Stromal cell of bone marrow (primary cell): Measurements from ENCODE around the gene HLA-DRB1.
A peak's percentile ranks its signal among the peaks of the same experiment; 100 is the strongest.
"Not testable (repeated sequence)": the region's sequence is repeated elsewhere in the genome, so short reads cannot be mapped to it uniquely, and the experiment has no call there.

Experiments
- DNase-seq: peaks from one replicate; pipeline ENCODE4 v3.0.0-alpha.2; 2012; ENCODE audit warnings: low read depth

Gene HLA-DRB1

GRCh38 chr6:32558426-32559057, 31.1 kb downstream of the HLA-DRB1 start:
- DNase-seq, result no peak

- no peak for DNase-seq
Measured at GRCh38 chr6:32554116-32554965, 35.3 kb downstream of the HLA-DRB1 start.

GRCh38 chr6:32553037-32553742, 36.5 kb downstream of the HLA-DRB1 start:
- no peak for DNase-seq

- DNase-seq, result no peak
Measured at GRCh38 chr6:32551410-32551809, 38.2 kb downstream of the HLA-DRB1 start.

- DNase-seq, result no peak
Measured at GRCh38 chr6:32539839-32540238, 49.8 kb downstream of the HLA-DRB1 start.

- DNase-seq, result not testable (repeated sequence)
Measured at GRCh38 chr6:32530431-32530793, 59.2 kb downstream of the HLA-DRB1 start.

- peak; percentile 9 for DNase-seq
Measured at GRCh38 chr6:32529697-32530430, 59.8 kb downstream of the HLA-DRB1 start, which contains the start of gene HLA-DRB5. TSS of gene HLA-DRB5 (minus strand) at chr6:32530287. CDS start at chr6:32530224, 63 bp downstream.
